ENCODE data around the gene ALG3. TPM values are rescaled to one million over a fixed set of nuclear protein-coding genes. Genes with fewer than 3 reads are reported as not detected.
A peak's percentile ranks its signal among the peaks of the same experiment; 100 is the strongest.

The ALG3 gene
- total RNA-seq, 1 donor from 2014 or later, result 23.7 TPM

DNA sequence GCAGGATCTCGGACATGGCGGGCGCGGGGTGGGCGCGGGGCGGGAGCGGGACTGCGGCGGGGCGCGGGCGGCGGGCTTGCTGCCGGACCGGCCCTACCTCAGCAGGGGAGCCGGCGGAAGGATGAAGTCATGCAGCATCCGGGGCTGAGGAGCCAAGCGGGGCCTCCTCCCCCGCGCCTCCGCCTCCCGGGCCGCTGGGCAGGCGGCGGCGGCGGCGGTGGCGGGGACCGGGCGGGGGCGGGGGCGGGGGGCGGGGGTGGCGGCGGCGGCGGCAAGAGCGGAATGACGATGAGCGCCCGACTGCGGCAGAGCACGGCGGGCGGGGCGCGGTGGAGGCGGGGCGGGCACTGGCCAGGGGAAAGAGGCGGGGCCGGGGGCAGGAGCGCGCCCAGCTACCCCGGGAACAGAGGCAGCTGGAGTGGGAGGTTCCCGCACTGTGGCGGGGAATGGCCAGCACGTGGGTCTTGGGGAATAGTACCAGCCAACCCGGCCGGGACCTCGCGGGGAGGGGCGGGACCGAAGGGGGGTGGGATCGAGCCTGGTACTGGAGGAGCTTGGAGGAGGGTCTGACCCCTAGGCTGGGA is 12.6 kb upstream of the ALG3 start, which contains the start of gene CAMK2N2:
Gene CAMK2N2 (minus strand): TSS at position 284 of the 584 bp plus-strand sequence. CDS start 268 bp downstream, at position 16.
- peak; percentile 81 for DNase-seq (ENCODE audit: low spot score)
- H3K9me3 ChIP-seq (ENCODE audit: low read depth), result no peaks in the 10 kb centered on the region
- no peaks in the 10 kb centered on the region for H3K36me3 Mint-ChIP-seq
- no peaks in the 10 kb centered on the region for H3K9me3 Mint-ChIP-seq
- H3K4me2 ChIP-seq, result peak within 1 kb of the TSS; percentile 99
- peaks cover 40% of the 10 kb centered on the region for H3K27me3 Mint-ChIP-seq (ENCODE audit: insufficient read depth, low read depth)
- H3K27ac ChIP-seq, result no peak within 1 kb of the TSS
- peak within 1 kb of the TSS; percentile 75 for H3K4me3 ChIP-seq
- H3K4me1 Mint-ChIP-seq, result peaks cover 21% of the 10 kb centered on the region
- H3K79me2 ChIP-seq (ENCODE audit: low read depth), result no peaks in the 10 kb centered on the region
- H4K20me1 ChIP-seq (ENCODE audit: low read depth), result peaks cover 57% of the 10 kb centered on the region
- peak within 1 kb of the TSS; percentile 90 for H2AFZ ChIP-seq (replicated peaks)
- peaks cover 31% of the 10 kb centered on the region for H3F3A ChIP-seq (ENCODE audit: low read depth)
- TF ChIP-seq, protein P1, sequence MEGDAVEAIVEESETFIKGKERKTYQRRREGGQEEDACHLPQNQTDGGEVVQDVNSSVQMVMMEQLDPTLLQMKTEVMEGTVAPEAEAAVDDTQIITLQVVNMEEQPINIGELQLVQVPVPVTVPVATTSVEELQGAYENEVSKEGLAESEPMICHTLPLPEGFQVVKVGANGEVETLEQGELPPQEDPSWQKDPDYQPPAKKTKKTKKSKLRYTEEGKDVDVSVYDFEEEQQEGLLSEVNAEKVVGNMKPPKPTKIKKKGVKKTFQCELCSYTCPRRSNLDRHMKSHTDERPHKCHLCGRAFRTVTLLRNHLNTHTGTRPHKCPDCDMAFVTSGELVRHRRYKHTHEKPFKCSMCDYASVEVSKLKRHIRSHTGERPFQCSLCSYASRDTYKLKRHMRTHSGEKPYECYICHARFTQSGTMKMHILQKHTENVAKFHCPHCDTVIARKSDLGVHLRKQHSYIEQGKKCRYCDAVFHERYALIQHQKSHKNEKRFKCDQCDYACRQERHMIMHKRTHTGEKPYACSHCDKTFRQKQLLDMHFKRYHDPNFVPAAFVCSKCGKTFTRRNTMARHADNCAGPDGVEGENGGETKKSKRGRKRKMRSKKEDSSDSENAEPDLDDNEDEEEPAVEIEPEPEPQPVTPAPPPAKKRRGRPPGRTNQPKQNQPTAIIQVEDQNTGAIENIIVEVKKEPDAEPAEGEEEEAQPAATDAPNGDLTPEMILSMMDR (IDR thresholded peaks at IDR 0.05), result no peak
- TF ChIP-seq EZH2 (IDR thresholded peaks at IDR 0.05) (no peak), EZH2phosphoT487 (IDR thresholded peaks at IDR 0.05) (no peak)
- peaks cover 80% of the 10 kb centered on the region for H3K27me3 ChIP-seq
- no peaks in the 10 kb centered on the region for H3K36me3 ChIP-seq
- peak within 1 kb of the TSS; percentile 90 for H3K4me3 Mint-ChIP-seq
- H3K4me1 ChIP-seq, result peaks cover 12% of the 10 kb centered on the region
- no peak within 1 kb of the TSS for H3K9ac ChIP-seq
- peak within 1 kb of the TSS; percentile 7 for H3K27ac Mint-ChIP-seq

DNA sequence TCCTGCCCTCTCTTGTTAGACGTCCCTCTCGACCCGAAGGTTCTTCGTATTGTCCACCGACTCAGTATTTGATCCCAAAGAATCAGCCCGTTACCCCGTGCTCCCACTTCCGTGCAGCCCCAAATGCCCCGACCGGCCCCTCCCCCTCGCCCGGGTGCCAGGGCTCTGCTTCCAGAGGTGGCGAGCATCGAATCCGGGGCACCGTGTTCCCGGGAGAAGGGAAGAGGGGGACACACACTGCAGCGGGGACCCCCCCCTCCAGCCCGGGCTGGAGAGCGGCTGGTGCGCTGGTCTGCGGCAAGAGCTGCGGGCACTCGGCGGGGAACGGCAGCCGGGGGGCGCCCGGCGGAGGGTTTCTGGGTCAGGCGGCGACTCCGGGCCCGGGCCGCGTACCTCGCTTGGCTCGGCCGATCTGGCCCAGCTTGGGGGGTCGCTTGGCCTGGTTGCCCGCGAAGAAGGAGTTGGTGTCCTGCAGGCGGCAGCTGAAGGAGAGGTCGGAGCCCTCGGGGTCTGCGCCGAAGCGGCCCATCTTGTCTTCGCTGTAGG is 12.0 kb upstream of the ALG3 start:
- H3K4me2 ChIP-seq, result peak overlapping the region; percentile 99
- peaks cover 80% of the 10 kb centered on the region for H3K27me3 ChIP-seq
- H4K20me1 ChIP-seq (ENCODE audit: low read depth), result peaks cover 61% of the 10 kb centered on the region
- DNase-seq (ENCODE audit: low spot score), result peak; percentile 31
- no peak overlapping the region for H3K9ac ChIP-seq
- H3K4me3 Mint-ChIP-seq, result peak overlapping the region; percentile 90
- H2AFZ ChIP-seq (replicated peaks), result peak overlapping the region; percentile 90
- no peaks in the 10 kb centered on the region for H3K79me2 ChIP-seq (ENCODE audit: low read depth)
- TF ChIP-seq, protein P1 (IDR thresholded peaks at IDR 0.05), result peak; percentile 10
- TF ChIP-seq EZH2 (IDR thresholded peaks at IDR 0.05) (peak; percentile 94), EZH2phosphoT487 (IDR thresholded peaks at IDR 0.05) (peak; percentile 93)
- peaks cover 21% of the 10 kb centered on the region for H3K4me1 Mint-ChIP-seq
- H3K36me3 ChIP-seq, result no peaks in the 10 kb centered on the region
- H3K9me3 ChIP-seq (ENCODE audit: low read depth), result no peaks in the 10 kb centered on the region
- H3K36me3 Mint-ChIP-seq, result no peaks in the 10 kb centered on the region
- peak overlapping the region; percentile 75 for H3K4me3 ChIP-seq
- H3F3A ChIP-seq (ENCODE audit: low read depth), result peaks cover 31% of the 10 kb centered on the region
- peaks cover 37% of the 10 kb centered on the region for H3K27me3 Mint-ChIP-seq (ENCODE audit: insufficient read depth, low read depth)
- H3K27ac Mint-ChIP-seq, result no peak overlapping the region
- H3K27ac ChIP-seq, result no peak overlapping the region
- peaks cover 12% of the 10 kb centered on the region for H3K4me1 ChIP-seq
- no peaks in the 10 kb centered on the region for H3K9me3 Mint-ChIP-seq

DNA sequence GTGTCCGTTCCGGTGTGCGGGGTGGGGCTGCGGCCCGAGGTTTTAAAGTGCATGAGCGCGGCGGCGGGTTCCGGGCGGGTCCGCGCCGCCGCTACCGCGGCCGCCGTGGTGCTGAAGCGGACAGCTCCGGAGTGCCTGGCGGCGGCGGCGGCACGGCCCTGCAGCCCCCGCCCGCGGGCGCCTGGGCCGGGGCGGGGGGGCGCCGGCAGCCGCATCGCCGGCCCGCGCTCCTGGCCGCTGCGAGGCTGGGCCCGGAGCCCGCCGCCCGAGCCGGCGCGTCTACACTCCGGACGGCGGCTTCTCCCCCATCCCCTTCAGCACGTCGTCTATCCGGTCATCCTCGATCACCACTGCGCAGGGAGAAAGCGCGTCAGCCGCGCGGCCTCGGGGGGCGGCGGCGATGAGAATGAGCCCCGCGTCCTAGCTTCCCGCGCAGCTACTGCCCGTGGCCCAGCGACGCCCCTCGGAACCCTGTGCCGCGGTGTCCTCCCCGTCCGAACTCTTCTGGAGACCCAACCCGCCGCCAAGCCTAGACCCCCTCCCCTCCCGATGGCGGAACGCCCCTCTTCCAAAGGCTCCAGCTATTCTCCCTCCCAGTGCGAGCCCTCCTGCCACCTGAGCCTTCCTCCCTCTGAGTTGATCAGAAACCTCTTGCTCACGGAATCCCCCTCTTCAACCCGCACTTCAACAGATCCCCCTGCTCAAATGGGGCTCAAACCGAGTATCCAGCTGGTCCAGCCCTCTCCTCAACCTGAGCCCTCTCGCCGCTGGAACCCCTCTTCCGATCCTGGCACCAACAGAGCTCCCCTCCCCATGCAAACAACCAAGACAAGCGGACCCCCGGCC is 11.3 kb upstream of the ALG3 start:
- Histone ChIP-seq H3K9ac (no peak overlapping the region), H3K4me2 (peak overlapping the region; percentile 99), H3K36me3 (no peaks in the 10 kb centered on the region), H3K9me3 (ENCODE audit: low read depth) (no peaks in the 10 kb centered on the region), H4K20me1 (ENCODE audit: low read depth) (peaks cover 68% of the 10 kb centered on the region), H3K4me1 (peaks cover 12% of the 10 kb centered on the region), H3K27ac (no peak overlapping the region), H3K4me3 (peak overlapping the region; percentile 75), H2AFZ (replicated peaks) (no peak overlapping the region), H3K27me3 (peaks cover 80% of the 10 kb centered on the region), H3K79me2 (ENCODE audit: low read depth) (no peaks in the 10 kb centered on the region), H3F3A (ENCODE audit: low read depth) (peaks cover 31% of the 10 kb centered on the region)
- DNase-seq (ENCODE audit: low spot score), result peak; percentile 89
- Mint-ChIP-seq H3K36me3 (no peaks in the 10 kb centered on the region), H3K27me3 (ENCODE audit: insufficient read depth, low read depth) (peaks cover 39% of the 10 kb centered on the region), H3K27ac (peak overlapping the region; percentile 7), H3K4me3 (peak overlapping the region; percentile 90), H3K9me3 (no peaks in the 10 kb centered on the region), H3K4me1 (peaks cover 21% of the 10 kb centered on the region)
- TF ChIP-seq, protein P1 (IDR thresholded peaks at IDR 0.05), result no peak
- TF ChIP-seq EZH2phosphoT487 (IDR thresholded peaks at IDR 0.05), result no peak
- no peak for TF ChIP-seq EZH2 (IDR thresholded peaks at IDR 0.05)
